Endothelial cell of hepatic sinusoid (primary cell): ENCODE data around the gene UQCR11.

Experiments used
- in situ Hi-C: cut with HindIII; loops from 2 replicates; pipeline ENCODE4 v1.10.0; 2017; ENCODE audit warnings: low sequenced_read_pairs

The UQCR11 gene

DNA sequence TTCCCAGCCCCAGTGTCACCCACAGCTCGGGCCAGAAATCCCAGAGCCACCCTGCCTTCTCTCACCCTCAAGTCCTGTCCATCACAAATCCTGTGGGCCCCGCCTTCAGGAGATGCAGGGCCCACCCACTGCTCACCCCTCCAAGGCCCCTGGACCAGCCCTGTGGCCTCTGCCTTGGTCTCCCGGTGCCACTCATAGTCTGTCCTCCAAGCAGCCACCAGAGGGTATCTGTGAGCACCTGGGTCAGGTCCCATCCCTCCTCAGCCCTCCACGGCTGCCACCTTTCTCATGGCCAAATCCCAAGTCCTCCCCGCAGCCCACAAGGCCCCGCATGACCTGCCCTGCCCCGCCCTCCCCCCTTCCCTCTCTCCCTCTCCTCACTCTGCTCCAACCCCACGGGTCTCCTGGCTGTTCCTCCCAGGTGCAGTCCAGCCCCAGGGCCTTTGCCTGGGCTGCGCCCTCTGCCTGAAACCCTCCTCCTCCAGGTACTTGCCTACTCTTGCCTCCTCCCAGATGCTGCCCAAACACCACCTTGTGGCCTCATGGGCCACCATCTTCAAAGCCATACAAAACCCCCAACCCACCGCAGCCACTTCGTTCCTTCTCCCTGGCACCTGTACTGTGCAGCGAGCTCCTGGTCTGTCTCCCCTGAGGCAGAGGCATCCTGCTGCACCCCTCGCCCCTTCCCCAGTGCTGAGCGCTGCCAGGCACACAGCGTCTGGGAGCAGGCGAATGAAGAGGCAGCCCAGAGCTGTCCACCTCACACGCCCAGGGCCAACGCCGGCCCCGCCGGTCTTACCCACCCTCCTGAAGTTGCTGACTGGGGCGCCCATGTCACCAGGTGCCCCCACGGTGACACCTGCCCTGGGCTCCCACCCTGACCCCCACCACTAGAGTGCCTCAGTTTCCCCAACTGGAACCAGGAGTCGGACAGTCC, 13.2 kb upstream of the UQCR11 start:
- in situ Hi-C loops: no loop called here

DNA sequence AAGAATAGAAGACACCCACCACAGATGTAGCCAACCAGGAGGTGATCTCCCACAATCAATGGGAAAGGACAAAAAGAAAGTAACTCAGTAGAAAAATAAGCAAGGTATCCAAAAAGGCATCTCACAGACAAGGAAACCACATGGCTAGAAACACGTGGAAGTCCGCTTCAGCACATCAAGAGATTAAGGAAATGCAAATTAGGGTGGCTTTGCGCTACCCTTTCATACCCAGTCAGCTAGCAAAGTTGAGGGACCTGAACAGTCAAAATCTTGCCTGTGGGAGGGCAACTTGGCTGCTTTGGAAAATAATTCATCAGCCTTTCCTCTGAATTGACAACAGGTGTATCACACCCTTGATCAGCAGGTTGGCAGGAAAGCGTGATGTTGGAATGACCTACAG, 11.6 kb upstream of the UQCR11 start:
- in situ Hi-C loops: no loop called here

DNA sequence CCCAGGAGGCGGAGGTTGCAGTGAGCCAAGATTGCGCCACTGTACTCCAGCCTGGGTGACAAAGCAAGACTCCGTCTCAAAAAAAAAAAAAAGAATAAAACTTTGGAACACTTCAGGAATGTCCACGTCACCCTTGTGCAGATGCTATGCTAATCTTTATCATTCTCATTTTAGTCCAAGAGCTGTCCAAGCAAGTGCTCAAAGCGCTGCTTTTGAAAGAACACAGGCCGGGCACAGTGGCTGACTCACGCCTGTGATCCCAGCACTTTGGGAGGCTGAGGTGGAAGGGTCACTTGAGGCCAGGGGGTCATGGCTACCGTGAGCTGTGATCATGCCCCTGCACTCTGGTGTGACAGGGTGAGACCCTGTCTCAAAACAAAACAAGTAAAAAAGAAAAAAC, 11.1 kb upstream of the UQCR11 start:
- in situ Hi-C loops: no loop called here

GRCh38 chr19:1615156-1615765, 10.0 kb upstream of the UQCR11 start:
- in situ Hi-C loops: no loop called here

- in situ Hi-C loops: no loop called here
These were observed 8.7 kb upstream of the UQCR11 start for GRCh38 chr19:1613808-1614570.

DNA sequence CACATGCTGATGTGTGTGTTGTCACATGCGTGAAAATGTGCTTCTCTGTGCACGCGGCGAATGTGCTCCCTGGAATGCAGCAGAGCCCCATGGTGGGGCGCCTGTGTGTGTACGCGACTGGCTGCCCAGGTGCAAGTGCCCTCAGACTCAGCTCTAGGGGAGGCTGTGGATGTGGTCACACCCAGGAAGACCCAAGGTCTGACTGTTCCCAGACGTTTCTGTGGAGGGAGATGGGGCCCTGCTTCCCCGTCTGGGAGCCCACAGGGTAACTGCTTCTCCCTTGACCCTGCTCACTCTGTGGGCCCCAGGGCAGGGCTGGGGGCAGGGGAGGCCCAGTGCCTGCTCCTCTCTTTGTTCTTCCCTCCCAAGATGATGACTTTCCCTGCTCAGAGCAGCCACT, 7.9 kb upstream of the UQCR11 start:
- in situ Hi-C loops: no loop called here

DNA sequence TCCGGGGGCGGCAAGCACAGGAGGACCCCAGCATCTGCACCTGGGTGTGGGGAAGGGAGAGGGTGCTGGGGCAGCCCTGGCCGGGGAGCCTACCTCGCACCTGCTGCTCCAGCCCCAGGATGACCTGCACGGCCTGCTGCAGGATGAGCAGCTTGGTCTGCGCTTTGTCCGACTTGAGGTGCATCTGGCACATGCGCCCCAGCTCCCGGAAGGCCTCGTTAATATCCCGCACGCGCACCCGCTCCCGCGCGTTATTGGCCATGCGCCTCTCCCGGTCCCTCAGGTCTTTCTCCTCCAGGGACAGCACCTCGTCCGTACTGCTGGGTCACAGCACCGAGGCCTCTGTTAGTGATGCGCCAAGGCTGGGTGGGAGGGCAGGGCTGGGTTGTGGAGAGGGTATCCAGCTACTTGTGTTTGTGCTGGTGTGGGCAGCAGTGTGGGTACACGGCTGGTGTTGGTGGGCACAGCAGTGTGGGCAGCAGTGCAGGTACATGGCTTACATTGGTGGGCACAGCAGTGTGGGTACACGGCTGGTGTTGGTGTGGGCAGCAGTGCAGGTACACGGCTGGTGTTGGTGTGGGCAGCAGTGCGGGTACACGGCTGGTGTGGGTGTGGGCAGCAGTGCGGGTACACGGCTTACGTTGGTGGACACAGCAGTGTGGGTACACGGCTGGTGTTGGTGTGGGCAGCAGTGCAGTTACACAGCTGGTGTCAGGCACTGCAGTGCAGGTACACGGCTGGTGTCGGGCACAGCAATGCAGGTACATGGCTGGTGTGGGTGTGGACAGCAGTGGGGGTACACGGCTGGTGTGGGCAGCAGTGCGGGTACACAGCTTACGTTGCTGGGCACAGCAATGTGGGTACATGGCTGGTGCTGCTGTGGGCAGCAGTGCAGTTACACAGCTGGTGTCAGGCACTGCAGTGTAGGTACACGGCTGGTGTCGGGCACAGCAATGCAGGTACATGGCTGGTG, 7.1 kb upstream of the UQCR11 start:
- in situ Hi-C loops: no loop called here

DNA sequence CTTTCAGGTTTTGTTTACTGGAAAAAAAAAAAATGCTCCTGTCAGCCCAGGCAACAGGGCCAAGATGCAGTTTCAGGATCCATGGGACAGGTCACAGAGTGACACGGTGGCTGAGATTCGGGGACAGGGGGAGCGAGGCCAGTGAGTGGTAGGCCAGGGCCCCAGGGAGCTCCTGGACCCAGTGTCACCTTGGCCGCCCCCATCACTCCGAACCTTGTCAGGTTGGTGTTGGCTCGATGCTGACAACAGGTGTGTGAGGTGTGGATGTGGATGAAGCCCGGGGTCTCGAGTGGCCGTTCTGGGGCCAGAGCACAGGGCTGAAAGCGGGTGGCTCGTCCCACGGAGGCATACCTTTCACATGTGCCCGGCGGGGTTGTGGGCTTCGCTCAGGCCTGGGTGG, 6.1 kb upstream of the UQCR11 start:
- in situ Hi-C loops: no loop called here

DNA sequence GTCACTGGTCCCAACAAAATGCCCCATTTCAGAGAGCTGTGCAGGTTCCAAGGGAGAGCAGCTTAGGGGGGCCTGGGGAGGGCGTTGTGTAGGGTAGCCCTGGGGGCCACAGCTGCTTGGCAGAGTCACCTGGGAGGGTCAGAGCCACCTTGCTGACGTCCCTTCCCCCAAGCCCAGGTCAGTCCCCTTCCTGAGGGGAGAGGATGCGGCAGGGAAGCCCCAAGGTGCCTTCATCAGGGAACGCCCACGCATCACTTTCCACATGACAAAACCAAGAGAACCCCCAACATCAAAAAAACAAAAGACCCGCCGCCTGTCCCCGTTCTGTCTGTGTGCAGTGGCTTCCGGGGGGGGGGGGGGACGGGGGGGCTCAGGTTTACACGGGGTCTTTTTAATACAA, 5.3 kb upstream of the UQCR11 start:
- in situ Hi-C loops: no loop called here

DNA sequence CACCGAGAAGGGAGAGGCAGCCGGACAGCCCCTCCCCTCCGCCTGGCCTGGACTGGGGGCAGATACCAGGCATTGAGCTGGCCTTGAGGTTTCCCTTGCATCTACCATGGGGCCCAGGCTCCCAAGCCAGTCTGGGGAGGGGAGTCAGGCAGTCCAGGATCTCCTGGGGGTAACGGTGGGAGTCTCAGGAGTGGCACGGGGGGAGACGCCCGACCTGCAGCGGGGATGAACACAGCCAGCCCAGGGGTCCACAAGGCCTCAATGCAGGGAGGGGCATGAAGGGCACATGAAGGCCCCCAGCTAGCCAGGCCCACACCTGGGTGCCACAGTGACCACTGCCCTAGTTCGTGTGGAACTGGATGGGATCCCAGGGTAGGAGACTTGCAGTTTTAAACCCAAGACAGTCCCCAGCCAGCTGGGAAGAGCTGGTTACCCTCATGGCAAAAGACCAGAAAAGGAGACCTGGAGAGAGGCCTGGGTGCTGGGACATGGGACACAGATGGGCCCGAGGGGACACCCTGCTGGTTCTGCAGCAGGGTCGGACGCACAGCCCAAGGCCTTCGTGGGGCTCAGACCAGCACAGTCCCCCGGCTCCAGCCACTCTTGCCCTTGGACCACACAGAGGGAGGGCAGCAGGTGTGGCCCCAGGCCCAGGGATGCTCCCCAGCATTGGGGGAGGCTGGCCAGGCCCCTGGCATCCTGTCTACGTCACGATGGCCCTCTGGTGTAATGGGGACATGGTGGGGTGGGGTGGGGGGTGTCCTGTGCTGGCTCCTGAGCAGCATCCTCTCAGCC, 4.6 kb upstream of the UQCR11 start:
- in situ Hi-C loops: no loop called here

GRCh38 chr19:1609103-1609396, 3.8 kb upstream of the UQCR11 start:
- in situ Hi-C loops: no loop called here

DNA sequence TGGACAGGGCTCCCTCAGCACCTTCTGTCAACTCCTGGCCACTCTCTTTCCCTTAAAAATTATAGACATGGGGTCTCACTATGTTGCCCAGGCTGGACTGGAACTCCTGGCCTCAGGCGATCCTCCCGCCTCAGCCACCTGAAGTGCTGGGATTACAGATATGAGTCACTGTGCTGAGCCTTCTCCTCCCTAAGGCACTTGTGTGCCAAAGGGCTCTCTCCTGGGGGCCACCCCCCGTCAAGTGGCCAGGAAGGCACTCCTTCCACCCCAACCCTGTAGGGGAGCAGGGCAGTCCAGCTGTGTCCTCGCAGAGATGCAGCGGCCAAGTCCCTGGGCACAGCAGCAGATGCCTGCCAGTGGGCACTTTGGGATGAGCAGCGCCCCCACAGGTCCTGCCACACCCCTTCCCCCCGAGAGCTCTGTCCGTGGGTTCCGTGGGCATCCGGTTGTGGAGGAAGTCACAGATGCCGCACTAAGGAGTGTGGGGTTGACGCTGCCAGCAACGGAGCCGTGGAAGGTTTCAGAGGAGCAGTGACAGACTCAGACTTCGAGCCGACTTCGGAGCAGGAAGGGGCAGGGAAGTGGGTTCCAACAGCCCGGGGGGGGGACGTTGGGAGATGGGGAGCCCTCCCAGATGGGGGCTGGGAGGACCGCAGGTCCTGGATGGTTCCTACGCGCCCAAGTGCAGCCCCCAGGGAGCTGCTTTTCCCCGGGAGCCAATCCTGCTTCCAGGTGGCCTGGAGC, 3.3 kb upstream of the UQCR11 start:
- in situ Hi-C loops: no loop called here

DNA sequence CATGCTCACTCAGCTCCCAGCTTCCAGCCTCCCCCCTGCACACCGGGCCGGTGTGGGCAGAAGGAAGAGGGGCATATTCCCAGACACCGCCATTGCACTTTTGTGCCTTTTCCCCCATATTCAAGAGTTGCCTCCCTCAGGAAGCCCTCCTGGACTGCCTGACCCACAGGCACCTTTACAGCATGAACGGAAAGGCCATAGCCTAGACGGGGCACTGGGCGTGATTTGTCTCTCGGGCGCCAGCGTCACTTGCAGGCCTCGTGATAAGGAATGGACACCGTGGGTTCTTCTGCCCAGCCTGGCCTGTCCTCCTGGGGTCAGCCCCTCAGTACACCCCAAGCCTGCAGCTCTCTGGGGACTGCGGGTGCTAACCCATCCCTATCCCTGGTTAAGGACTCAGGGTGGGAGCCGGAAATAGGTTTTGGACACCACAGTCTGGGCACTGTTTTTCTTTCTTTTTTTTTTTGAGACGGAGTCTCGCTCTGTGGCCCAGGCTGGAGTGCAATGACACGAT, 933 bp upstream of the UQCR11 start:
- in situ Hi-C loops: no loop called here

DNA sequence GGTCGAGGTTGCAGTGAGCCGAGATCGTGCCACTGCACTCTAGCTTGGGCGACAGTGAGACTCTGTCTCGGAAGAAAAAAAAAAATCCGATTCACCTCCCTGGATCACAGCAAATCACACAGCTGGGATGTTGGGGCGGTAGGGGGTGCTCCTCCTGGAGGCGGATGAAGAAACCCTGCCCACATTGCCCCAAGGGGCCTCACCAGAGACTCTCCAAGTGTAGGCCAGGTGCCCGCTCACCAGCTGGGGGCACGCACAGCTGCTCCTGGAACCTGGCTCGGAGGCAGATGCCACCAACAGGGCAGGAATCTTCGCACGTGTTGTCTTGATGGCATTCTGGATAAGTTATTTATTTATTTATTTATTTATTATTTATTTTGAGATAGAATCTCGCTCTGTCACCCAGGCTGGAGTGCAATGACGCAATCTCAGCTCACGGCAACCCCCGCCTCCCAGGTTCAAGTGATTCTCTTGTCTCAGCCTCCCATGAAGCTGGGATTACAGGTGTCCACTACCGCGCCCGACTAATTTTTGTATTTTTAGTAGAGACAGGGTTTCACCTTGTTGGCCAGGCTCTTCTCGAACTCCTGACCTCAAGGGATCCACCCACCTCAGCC, 3.1 kb downstream of the UQCR11 start:
- in situ Hi-C loops: no loop called here

- in situ Hi-C loops: no loop called here
These were observed 3.6 kb downstream of the UQCR11 start for GRCh38 chr19:1601613-1602064.

- in situ Hi-C loops: no loop called here
These were observed 5.8 kb downstream of the UQCR11 start for GRCh38 chr19:1599460-1599846.

DNA sequence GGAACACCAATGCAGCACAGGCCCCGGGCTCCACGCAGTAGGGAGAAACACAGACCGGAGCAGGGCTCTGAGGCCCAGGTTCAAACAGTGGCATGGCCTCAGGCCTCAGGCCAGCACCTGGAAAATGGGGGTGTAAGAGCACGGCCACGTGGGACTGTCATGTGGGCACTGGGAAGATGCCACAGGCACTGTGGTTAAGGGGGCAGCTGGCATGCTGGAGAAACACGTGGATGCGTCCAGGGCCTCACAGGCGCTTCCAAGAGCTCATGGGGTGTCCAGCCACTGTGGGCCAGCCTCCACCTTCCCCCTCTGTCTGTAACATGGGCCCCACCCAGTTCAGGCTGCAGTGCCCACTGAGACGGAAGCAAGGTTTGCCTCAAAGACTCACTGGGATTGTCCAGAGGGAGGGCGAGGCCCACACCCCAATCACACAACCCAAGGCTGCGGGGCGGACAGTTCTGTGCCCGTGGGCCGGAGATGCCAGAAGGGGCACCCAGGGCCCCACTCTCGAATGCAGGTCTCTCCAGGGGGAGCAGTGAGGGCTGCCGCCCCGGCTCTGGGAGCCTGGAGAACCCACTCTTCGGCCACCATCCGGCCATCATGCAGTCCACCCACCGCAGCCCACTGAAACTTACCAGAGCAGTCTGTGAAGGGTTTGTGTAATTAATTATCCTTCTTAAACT, 6.3 kb downstream of the UQCR11 start:
- in situ Hi-C loops: no loop called here

DNA sequence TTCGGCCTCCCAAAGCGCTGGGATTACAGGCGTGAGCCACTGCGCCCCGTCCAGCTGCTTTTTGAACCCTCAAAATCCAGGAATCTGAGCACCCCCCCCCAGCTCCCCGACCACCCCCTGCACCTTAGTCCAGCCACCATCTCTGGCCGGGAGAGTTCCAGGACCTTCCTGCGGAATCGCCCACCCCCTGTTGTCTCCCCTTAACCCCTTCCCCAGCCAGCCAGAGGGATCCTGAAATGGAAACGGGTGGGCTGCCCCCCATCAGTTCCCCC, 11.8 kb downstream of the UQCR11 start:
- in situ Hi-C loops: no loop called here
